NCI-H524 (cell line): ENCODE measurements around the gene SLC25A29.
"Not testable (repeated sequence)": the region's sequence is repeated elsewhere in the genome, so short reads cannot be mapped to it uniquely, and the experiment has no call there.

Experiments
- DNase-seq, 2 experiments: peaks; one replicate each; lab custom pipeline; 2025; lab: John Stamatoyannopoulos, UW

Gene SLC25A29, protein sequence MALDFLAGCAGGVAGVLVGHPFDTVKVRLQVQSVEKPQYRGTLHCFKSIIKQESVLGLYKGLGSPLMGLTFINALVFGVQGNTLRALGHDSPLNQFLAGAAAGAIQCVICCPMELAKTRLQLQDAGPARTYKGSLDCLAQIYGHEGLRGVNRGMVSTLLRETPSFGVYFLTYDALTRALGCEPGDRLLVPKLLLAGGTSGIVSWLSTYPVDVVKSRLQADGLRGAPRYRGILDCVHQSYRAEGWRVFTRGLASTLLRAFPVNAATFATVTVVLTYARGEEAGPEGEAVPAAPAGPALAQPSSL

DNA sequence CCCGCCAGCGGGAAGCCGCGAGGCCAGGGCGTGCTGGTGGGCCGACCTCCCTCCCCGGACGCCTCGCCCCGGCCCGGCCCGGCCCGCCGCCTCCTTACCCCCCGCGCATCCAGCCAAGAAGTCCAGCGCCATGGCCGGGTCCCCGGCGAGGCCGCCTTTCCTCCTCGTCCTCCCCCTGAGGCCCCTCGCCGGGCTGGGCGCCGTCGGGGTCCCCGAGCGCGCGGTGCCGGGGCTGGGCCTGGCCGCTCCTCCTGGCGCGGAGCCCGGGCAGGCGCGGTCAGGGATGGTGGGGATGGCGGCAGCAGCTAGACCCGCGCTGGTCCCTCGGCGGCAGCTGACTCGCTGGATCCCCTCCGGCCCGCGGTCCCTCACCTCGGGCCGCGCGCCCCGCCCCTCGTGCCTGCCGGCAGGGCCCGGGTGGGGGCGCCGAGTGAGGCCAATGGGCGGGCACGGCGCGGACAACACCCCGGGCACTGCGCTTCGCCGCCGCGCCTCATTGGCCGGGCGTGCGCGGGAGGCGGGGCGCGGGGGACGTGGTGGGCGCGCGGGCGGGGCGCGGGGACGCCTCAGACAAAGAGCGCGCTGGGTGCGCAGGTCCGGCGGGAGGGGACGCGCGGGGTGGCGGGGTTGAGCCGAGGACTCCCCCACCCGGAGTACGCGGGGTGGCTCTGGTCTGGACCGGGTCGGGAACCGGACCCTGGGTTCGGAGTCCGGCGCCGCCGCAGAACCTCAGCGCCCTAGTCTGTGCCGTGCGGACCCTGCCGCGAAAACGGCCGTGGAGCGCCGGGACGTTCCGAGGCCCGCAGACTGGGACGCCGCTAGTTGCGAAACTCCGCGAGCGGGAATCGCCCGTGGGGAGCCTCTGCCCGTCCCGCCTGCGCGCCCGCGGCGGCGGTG is at the start of gene SLC25A29:
Gene SLC25A29 (minus strand): TSS at position 344 of the 897 bp plus-strand sequence. CDS start 212 bp downstream, at position 132.
- DNase-seq: peak; percentile 93 to 96

DNA sequence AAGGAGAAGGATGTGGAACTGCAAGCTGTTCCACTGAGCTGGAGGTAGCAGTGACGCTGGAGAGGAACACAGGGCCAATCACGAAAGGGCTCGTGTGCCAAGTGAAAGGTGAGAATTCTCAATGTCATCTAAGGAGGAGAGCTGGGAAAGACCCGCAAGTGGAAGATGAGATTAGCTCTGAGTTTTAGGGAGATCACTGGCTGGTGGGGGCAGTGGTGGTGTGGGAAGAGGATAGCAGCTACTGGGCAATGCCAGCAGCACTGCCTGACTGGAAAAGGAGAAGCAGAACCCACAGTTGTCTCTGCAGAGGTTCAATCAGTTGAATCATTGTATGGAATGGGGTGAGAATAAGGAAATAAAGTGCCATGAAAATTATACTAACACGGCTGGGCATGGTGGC is 44.7 kb upstream of the SLC25A29 start:
- no peak for DNase-seq

DNA sequence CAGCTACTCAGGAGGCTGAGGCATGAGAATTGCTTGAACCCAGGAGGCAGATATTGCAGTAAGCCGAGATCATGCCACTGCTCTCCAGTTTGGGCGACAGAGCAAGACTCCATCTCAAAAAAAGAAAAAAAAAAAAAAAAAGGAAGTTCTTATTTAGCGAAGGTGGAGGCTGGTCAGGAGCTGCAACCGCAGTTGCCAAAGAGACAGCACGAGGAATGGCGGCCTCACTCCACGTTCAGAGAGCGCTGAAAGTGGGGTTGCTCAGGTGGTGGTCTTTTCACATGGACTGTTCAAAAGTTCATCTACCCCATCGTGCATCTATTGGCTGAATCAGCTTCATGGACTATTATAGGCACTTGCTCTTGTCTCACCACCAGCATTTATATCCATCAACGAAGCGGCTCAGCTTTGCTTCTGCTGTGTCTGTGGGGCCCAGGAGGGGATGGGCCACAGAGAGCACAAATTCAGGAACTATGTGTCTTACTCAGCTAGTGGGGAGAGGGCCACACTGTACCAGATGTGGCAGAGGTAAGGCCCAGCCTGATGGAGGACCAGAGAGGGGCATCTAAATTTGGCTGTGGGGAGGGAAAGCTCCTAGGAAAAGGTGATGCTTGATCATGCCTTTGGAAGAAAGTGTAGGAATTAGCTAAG is 44.2 kb upstream of the SLC25A29 start:
- no peak for DNase-seq

DNA sequence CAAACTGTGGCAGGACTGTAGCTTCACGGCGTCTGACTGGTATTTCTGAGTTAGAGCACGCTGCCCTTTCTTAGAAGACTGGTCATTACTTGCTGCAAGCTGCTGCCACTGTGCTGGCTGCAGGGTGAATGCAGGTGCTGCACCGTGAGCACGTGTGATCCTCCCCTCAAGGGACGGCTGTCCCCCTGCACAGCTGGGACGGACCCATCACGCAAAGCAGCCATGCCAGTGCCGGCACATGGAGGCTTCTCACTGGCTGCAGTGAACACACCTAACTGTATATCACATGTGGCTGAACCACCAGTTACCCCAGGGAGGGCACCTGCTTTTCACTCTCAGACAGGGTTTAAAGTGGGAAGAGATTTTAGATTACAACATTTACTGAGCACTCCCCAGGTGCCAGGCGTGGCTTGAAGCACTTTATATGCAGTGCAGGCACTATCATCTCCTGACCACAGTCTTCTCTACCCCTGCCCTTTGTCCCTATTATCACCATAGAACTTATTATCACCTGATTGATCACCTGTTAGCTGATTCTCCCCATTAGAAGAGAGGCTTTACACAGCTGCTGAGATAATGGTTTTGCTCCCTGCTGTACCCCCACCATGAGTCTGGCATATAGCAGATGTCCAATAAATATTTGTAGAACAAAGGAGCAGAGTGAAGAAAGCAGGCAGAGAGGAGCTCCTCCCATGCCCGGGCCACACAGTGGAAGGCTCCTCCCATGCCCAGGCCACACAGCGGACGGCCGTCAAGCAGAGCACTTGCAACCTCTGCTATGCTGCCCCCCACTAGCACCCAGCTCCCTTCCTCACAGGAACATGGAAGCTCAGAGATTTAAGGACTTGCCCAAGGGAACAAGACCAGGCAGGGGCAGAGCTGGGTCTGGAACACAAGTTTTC is 42.8 kb upstream of the SLC25A29 start:
- no peak for DNase-seq

DNA sequence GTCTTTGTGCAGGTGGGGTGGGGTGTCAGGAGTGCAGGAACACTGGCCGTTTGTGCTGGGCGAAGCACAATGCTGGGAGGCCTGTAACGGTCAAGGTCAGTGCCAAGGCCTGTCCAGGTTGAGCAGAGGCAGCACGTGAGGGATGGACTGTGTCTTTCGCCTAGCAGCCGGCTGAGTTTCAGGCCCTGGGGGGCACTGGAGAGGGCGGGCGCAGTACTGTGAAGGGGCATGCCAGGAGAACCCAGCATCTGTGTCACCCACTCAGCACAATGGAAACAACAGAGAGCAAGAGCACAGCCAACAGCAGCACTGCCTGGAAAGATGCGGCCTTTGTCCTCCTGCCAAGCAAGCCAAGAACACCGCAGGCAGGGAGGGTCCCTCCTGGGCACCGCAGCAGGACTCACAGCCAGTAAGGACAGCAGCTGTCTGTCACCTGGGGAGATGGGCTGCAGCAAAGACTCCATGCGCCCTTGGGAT is 42.0 kb upstream of the SLC25A29 start:
- no peak for DNase-seq

DNA sequence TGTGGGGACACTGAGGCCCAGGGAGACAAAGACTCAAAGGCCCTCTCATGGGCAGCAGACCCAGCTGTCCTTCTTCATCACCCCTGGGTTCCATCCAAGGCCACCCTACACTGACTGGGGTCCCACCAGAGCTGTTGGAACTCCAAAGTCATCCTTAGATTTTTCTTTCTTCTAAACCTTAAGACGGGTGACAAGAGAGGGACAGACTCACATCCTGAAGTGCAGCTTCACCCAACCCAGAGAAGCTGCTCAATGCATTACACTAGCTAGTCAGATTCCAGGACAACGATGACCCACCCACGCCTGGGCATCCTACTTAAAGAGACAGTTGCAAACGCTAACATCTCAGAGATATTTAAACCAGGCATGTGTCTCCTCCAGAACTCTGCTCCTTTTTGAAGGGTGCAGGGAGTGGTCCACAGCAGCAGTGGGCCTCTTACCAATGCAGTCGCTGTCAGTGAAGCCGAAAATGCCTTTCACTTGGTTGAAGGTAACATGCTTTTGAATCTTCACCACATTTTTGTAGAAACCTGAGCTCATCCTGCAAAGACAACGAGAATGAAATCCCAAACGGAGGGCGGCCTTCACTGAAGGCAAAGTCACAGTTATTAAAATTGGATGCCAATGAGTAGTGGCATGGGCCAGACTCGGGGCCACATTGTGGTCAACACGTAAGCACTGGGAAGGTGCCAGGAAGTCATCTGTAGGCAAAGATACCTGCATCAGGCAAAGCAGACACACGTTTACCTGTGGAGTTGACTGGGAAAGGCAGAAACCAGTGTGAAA is 40.3 kb upstream of the SLC25A29 start:
- no peak for DNase-seq

DNA sequence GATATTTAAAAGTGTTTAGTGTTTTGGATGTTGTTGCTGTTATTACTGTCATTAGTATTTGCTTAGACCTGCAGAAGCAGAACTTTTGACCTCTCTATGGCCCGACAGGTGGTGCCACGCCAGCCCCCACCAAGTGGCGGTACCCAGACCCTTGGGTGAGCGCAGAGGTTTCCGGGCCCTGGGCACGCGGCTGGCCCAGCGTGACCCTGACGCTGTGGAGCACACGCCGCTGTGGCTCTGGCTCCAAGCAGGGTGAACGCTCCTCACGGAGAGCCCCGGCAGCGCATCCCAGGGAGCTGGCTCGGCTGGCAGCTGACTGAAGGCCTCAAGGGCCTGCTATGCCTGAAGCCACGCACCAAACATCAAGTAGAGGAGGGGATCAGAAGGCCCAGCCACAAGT is 39.5 kb upstream of the SLC25A29 start:
- peak; percentile 32 to 67 for DNase-seq

DNA sequence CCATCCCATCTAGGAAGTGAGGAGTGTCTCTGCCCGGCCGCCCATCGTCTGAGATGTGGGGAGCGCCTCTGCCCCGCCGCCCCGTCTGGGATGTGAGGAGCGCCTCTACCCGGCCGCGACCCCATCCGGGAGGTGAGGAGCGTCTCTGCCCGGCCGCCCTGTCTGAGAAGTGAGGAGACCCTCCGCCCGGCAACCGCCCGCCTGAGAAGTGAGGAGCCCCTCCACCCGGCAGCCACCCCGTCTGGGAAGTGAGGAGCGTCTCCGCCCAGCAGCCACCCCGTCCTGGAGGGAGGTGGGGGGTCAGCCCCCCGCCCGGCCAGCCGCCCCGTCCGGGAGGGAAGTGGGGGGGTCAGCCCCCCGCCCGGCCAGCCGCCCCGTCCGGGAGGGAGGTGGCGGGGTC is 38.4 kb upstream of the SLC25A29 start:
- not testable (repeated sequence) for DNase-seq

DNA sequence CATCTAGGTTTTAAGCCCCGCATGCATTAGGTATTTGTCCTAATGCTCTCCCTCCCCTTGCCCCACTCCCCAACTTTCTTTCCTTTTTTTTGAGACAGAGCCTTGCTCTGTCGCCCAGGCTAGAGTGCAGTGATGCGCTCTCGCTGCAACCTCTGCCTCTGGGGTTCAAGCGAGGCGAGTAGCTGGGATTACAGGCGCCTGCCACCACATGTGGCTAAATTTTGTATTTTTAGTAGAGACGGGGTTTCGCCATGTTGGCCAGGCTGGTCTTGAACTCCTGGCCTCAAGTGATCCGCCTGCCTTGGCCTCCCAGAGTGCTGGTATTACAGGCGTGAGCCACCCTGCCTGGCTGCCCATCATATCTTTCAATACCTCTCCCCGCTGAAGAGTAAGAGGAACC is 36.6 kb upstream of the SLC25A29 start:
- not testable (repeated sequence) for DNase-seq

DNA sequence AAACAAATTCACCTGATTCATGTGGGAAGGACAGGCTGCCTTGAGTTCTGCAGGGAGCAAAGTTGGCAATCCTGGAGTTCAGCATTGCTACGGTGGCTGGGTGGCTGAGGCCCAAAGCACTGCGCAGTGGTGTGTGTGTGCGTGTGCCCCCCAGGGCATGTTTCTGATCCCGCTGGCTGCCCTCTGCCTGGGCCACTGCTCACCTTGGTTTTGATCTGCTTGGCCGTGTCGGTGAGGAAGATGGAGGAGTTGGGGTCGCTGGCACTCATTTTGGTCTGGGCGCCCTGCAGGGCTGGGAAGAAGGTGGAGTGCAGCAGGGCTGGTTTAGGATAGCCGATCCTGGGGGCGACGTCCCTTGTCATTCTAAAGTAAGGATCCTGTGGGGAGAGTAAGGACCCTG is 36.0 kb upstream of the SLC25A29 start:
- DNase-seq: no peak

DNA sequence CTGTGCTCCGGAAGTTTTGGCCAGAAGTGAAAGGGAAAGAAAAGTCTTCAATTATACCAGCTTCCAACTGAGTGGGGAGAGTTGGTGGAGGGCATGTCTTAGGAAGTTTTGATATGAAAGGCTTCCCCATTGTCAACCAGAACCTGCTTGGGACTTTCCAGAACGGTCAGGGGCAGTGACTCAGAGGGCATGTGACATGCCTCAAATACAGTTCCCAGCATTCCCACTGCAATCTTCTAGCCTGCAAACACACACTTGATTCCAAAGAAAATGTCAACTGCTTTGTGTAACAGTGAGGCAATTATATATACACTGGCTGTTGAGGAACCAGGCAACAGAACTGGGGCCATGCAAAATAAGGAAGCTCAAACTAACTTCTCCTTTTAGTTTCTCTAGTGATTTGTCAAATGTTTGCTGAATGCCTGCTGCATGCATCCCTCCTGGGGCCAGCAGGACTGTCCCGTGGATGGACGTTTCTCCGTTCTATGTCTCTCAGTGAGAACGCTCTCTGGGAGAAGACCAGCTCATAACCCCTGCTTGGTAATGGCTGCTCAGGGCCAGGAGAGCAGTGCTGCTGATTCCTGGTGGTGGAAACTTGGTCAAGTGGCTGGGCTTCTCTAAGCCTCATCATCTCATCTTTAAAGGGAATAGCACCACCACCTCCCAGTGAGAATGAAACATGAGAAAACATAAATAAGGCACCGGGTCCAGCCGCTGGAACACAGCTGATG is 35.2 kb upstream of the SLC25A29 start:
- no peak for DNase-seq

DNA sequence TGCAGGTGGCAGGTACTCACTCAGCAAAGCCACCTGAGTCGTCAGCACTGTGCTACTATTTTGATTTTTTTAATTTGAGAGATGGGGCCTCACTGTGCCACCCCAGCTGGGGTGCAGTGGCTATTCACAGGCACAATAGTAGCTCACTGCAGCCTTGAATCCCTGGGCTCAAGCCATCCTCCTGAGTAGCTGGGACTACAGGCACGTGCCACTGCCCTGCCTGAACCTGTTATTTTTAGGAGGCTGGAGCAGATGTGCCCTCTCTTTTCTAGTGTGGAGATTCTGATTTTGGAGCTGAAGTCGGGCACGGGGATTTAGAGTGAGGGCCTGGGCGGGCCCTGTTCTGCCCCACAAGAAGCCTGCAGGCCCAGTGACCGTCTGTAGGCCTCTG is 34.2 kb upstream of the SLC25A29 start:
- DNase-seq: no peak

DNA sequence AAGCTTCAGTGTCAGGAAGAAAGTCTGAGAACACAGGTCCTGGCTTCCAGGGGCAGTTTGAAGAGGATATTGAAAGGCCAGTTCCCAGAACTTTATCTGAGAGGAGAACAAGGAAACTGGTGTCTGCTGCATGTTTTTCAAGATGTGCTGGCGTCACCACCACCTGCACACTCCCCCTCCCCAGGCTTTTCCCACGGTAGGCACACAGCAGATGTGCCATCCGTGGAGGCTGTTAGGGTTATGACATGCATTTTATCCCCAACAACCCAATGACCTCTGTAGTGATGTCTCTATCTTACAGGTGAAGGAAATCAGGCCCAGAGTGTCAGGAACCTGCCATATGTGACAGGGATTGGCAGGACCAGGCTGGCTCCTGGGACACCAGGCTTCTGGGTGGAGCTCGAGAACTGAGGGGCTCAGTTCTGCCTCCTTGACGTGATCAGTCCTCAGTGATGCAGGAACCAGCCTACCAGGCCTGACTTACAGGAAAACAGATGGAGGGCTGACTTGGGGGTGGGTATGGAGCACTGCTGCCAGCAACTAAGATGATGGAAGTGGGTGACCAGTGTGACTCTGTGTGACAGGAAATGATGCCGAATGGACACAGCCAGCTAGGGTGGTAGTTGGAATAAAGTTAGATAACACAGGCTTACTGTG is 33.6 kb upstream of the SLC25A29 start:
- peak in 1 of 2 experiments; percentile 29 for DNase-seq

DNA sequence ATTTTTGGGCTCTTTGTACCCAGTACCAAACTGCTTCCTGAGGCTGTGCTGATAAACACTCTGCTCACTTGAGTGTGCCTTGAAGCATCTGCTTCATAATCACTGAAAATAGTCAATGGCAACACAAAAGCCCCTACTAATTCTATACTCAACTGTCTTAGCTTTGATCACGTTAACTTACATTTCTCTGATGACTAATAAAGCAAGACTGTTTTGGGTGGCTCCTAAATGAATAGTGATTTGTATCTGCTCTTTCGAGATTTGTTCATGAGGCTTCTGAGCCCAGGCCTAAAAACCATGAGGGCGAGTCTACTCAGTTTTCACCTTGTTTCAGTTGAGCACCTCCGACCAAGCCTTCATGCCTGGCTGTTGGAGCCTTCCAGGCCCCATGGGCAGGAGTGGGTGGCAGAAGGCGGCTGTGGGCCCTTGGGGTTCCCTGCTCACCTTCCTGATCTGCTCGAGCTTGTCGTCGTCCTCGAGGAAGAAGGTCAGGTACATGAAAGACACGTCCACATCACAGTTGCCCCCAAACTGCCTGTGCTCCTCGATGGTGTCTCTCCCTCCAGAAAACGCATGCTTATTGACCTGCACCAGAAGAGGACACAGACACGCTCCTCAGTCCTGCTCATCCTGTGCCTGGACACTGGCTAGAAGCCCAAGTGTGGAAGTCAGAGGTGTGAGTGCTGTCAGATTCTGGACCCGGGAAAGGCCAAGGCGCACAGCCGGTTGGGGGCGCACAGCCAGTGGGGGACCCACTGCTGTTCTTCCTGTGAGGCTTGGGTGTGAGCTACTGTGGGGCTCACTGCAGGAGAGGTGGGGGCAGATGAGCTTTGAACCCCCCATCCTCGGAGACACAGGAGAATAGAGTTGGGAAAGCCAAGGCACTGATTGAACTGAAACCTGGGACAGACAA is 30.6 kb upstream of the SLC25A29 start:
- DNase-seq: no peak

DNA sequence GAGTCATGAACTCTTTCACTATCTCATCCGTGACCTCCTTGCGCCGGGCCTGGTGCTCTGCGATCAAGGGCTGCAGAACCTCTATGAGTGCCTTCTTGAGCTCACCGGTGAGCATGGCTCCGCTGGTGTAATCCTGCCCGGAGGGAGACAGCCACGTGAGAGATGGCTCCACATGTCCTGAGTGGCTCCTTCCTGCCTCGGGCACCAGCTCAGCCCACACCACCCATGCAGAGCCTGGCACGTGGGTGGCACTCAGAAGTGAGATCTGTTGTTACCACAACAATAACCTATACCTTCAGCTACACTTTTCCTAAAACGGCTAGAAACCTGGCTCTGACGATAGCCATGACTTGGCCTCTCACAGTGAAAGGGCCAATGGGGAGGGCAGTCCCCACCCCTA is 28.7 kb upstream of the SLC25A29 start:
- no peak for DNase-seq

DNA sequence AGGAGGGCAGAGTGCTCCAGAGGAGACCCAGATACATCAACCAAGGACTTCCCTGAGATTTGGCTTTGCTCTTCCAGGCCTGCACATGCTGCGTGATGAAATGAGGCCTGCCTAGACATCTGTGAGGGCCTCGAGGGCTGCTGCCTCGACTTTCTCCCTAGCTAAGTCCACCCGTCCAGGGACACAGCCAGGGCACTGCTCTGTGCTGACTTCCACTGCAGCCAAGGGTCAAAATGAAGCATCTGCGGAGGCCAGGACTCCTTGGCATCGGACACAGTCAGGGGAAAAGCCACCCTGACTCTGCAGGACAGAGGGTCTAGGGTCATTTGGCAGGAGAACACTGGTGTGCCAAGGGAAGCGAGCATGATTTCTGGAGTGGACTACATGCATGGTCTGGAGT is 27.6 kb upstream of the SLC25A29 start:
- no peak for DNase-seq

DNA sequence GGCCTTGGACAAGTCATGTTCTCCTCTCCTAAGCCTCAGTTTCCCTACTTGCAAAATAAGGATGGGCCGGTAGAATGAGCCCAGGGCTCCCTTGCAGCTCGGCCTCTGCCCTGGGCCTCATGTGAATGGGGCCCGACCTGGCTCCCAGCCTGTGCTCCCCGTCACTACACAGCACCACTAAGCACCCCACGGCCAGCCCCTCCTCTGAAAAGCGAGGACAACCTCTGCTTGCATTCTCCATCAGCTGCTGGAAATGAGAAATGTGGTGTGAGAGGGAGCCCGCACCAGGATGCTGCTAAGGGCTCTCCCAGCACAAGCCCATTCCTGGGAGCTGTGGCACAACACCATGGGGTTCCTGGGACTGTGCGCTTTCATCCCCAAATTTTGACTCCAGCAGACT is 27.1 kb upstream of the SLC25A29 start:
- no peak for DNase-seq

DNA sequence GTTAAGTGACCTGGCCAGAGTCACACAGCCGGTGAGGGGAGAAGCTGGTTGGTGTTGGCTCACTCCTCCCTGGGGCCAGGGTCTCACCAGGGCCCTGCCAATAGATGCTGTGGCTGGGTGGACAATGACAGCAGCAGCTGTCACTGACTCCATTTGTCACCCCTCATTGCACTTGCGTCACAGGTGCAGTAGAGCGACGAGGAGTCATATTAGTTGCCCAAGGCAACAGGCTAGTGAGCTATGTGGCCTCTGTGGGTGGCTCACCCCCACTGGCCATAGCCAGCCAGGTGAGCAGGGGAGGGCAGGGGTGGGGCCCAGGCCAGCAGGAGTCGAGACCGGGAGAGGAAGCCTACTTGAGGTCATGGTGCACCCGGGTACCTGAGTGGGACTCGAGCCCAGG is 26.6 kb upstream of the SLC25A29 start:
- DNase-seq: no peak
